NT2/D1 (cell line): ENCODE results near the gene SPRY4.

ENCODE experiments used
- SUZ12 ChIP-seq: IDR thresholded peaks from 2 replicates; pipeline ENCODE4 v1.6.1; 2011; ENCODE audit not compliant: insufficient read length, insufficient read depth; ENCODE audit errors: extremely low read depth
- YY1 ChIP-seq: IDR thresholded peaks from 2 replicates; pipeline ENCODE4 v1.6.1; 2011; ENCODE audit not compliant: insufficient read length, insufficient read depth
- ZNF274 ChIP-seq: IDR thresholded peaks from 2 replicates; pipeline ENCODE4 v1.6.1; 2011; ENCODE audit warnings: mild to moderate bottlenecking, low read depth, low read length

- no peak for TF ChIP-seq YY1
- no peak for TF ChIP-seq ZNF274
- no peak for TF ChIP-seq SUZ12
Measured at GRCh38 chr5:142356349-142356715, 31.5 kb upstream of the SPRY4 start.
